ENCODE measurements around the gene RNU6-9.

RNU6-9 gene

DNA sequence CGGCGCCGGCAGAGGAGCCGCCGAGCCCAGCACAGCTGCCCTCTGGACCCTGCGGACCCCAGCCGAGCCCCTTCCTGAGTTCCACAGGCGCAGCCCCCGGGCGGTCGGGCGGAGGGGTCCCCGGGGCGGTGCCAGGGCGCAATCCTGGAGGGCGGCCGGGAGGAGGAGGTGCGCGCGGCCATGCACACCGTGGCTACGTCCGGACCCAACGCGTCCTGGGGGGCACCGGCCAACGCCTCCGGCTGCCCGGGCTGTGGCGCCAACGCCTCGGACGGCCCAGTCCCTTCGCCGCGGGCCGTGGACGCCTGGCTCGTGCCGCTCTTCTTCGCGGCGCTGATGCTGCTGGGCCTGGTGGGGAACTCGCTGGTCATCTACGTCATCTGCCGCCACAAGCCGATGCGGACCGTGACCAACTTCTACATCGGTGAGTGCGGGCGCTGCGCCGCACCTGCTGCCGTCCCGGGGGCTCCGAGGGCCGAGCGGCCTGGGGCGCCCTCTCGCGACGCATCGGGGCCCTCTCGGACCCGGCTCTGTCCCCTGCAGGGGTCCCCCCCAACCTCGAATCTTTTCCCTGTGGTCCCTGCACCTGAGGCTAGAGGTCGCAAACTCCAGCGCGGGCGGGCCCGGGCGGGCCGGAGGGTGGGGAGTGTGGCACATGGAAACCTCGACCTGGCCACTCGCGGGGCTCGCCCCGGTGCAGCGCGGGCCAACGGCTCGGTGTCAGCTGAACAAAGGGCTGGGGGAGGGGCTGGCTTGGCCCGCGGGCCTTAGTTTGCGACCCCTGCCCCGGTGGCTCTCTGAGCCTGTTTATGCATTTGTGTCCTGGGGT, 24.3 kb downstream of the RNU6-9 start, which contains the start of gene KISS1R:
KISS1R (plus strand) TSS at position 11 of the 829 bp plus-strand sequence; CDS start at position 181, 170 bp downstream.
- no peak within 1 kb of the TSS for H3K27ac ChIP-seq (ENCODE audit: low read depth, low read length)
- no peaks in the 10 kb centered on the region for H3K79me2 ChIP-seq (ENCODE audit: insufficient read depth, low read length)
- no peaks in the 10 kb centered on the region for H3K27me3 ChIP-seq (ENCODE audit: low read length)
- H3K4me2 ChIP-seq (ENCODE audit: low read depth, low read length, poor library complexity, severe bottlenecking): no peak within 1 kb of the TSS
- no peak within 1 kb of the TSS for H3K9ac ChIP-seq (ENCODE audit: low read length)
- no peak within 1 kb of the TSS for H3K4me3 ChIP-seq (ENCODE audit: insufficient read depth, low read length, poor library complexity, severe bottlenecking)
- H4K20me1 ChIP-seq (ENCODE audit: low read depth, low read length): no peaks in the 10 kb centered on the region
- TF ChIP-seq, protein P1, sequence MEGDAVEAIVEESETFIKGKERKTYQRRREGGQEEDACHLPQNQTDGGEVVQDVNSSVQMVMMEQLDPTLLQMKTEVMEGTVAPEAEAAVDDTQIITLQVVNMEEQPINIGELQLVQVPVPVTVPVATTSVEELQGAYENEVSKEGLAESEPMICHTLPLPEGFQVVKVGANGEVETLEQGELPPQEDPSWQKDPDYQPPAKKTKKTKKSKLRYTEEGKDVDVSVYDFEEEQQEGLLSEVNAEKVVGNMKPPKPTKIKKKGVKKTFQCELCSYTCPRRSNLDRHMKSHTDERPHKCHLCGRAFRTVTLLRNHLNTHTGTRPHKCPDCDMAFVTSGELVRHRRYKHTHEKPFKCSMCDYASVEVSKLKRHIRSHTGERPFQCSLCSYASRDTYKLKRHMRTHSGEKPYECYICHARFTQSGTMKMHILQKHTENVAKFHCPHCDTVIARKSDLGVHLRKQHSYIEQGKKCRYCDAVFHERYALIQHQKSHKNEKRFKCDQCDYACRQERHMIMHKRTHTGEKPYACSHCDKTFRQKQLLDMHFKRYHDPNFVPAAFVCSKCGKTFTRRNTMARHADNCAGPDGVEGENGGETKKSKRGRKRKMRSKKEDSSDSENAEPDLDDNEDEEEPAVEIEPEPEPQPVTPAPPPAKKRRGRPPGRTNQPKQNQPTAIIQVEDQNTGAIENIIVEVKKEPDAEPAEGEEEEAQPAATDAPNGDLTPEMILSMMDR (IDR thresholded peaks at IDR 0.05; ENCODE audit: insufficient read depth, low read length, poor library complexity, severe bottlenecking): peak; percentile 44
- TF ChIP-seq EZH2phosphoT487 (conservative IDR thresholded peaks at IDR 0.05; ENCODE audit: low read length): no peak
- H3K9me3 ChIP-seq (ENCODE audit: insufficient read depth, low read length): no peaks in the 10 kb centered on the region
- H2AFZ ChIP-seq (ENCODE audit: low read depth, low read length, severe bottlenecking): no peak within 1 kb of the TSS
- no peaks in the 10 kb centered on the region for H3K36me3 ChIP-seq (ENCODE audit: low read length)
- peaks cover 4% of the 10 kb centered on the region; the same call in 1 of the 2 replicates for H3F3A ChIP-seq (ENCODE audit: insufficient read depth)
- H3K9me2 ChIP-seq (replicated peaks; ENCODE audit: insufficient read depth, low read length): no peaks in the 10 kb centered on the region

DNA sequence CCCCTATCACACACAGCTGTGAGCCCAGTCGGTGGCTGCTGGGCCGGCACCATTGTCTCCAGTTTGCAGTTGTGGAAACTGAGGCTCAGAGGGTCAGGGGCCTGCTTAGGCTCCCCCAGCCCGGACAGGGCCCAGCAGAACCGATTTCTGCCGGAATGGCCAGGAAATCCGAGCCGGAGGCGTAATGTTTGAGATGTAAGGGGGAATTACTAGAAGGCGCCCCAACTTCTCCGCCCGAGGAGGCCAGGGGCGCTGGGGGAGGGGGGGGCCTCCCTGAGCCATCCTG, 24.8 kb downstream of the RNU6-9 start:
- Histone ChIP-seq H2AFZ (ENCODE audit: low read depth, low read length, severe bottlenecking) (no peak overlapping the region), H3K27ac (ENCODE audit: low read depth, low read length) (no peak overlapping the region), H3K4me2 (ENCODE audit: low read depth, low read length, poor library complexity, severe bottlenecking) (no peak overlapping the region)

DNA sequence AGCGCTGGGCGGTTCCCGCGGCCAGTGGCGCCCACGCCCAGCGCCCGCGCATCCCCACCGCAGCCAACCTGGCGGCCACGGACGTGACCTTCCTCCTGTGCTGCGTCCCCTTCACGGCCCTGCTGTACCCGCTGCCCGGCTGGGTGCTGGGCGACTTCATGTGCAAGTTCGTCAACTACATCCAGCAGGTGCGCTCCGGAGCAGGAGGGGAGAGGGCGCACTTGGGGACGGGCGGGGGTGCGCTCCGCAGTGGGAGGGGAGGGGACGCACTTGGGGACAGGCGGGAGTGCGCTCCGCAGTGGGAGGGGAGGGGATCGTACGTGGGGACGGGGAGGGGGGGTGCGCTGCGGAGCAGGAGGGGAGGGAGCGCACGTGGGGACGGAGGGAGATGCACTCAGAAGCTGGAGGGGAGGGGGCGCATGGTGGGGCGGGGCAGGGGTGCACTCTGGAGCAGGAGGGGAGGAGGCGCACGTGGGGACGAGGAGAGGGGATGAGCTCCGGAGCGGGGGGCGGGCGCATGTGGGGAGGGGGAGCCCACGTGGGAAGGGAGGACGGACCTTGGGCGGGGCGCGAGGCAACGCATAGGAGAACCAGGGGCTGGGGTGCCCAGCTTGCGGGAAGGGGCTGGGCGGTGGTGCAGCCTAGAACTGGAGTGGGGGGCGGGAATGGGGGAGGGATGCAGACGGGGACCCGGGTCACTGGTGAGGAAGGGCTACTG, 25.4 kb downstream of the RNU6-9 start:
- no peak overlapping the region for H3K9ac ChIP-seq (ENCODE audit: low read length)
- H3F3A ChIP-seq (ENCODE audit: insufficient read depth): peaks cover 4% of the 10 kb centered on the region; the same call in 1 of the 2 replicates
- H2AFZ ChIP-seq (ENCODE audit: low read depth, low read length, severe bottlenecking): no peak overlapping the region
- no peak for TF ChIP-seq EZH2phosphoT487 (conservative IDR thresholded peaks at IDR 0.05; ENCODE audit: low read length)
- TF ChIP-seq, protein P1 (IDR thresholded peaks at IDR 0.05; ENCODE audit: insufficient read depth, low read length, poor library complexity, severe bottlenecking): no peak
- H3K4me2 ChIP-seq (ENCODE audit: low read depth, low read length, poor library complexity, severe bottlenecking): no peak overlapping the region
- no peaks in the 10 kb centered on the region for H4K20me1 ChIP-seq (ENCODE audit: low read depth, low read length)
- no peaks in the 10 kb centered on the region for H3K36me3 ChIP-seq (ENCODE audit: low read length)
- no peaks in the 10 kb centered on the region for H3K79me2 ChIP-seq (ENCODE audit: insufficient read depth, low read length)
- no peaks in the 10 kb centered on the region for H3K27me3 ChIP-seq (ENCODE audit: low read length)
- no peaks in the 10 kb centered on the region for H3K9me2 ChIP-seq (replicated peaks; ENCODE audit: insufficient read depth, low read length)
- no peak overlapping the region for H3K27ac ChIP-seq (ENCODE audit: low read depth, low read length)
- H3K9me3 ChIP-seq (ENCODE audit: insufficient read depth, low read length): no peaks in the 10 kb centered on the region
- H3K4me3 ChIP-seq (ENCODE audit: insufficient read depth, low read length, poor library complexity, severe bottlenecking): no peak overlapping the region

More for the DNA sequence above, 24.8 kb downstream of the RNU6-9 start:
- H3F3A ChIP-seq (ENCODE audit: insufficient read depth): peaks cover 4% of the 10 kb centered on the region; the same call in 1 of the 2 replicates
- no peak for TF ChIP-seq EZH2phosphoT487 (conservative IDR thresholded peaks at IDR 0.05; ENCODE audit: low read length)
- TF ChIP-seq, protein P1 (IDR thresholded peaks at IDR 0.05; ENCODE audit: insufficient read depth, low read length, poor library complexity, severe bottlenecking): no peak
- no peaks in the 10 kb centered on the region for H4K20me1 ChIP-seq (ENCODE audit: low read depth, low read length)
- H3K79me2 ChIP-seq (ENCODE audit: insufficient read depth, low read length): no peaks in the 10 kb centered on the region
- no peaks in the 10 kb centered on the region for H3K9me3 ChIP-seq (ENCODE audit: insufficient read depth, low read length)
- no peak overlapping the region for H3K4me3 ChIP-seq (ENCODE audit: insufficient read depth, low read length, poor library complexity, severe bottlenecking)
- H3K27me3 ChIP-seq (ENCODE audit: low read length): no peaks in the 10 kb centered on the region
- H3K9me2 ChIP-seq (replicated peaks; ENCODE audit: insufficient read depth, low read length): no peaks in the 10 kb centered on the region
- no peaks in the 10 kb centered on the region for H3K36me3 ChIP-seq (ENCODE audit: low read length)
- H3K9ac ChIP-seq (ENCODE audit: low read length): no peak overlapping the region
